ENCODE data around the gene PLEKHG3. TPM values are rescaled to one million over a fixed set of nuclear protein-coding genes. Genes with fewer than 3 reads are reported as not detected.

The PLEKHG3 gene
- total and polyA plus RNA-seq, 2 of the 13 experiments (the other 11 are each of a cell fraction or from before 2014, with no cell fraction given), result 7.1 to 9.8 TPM

DNA sequence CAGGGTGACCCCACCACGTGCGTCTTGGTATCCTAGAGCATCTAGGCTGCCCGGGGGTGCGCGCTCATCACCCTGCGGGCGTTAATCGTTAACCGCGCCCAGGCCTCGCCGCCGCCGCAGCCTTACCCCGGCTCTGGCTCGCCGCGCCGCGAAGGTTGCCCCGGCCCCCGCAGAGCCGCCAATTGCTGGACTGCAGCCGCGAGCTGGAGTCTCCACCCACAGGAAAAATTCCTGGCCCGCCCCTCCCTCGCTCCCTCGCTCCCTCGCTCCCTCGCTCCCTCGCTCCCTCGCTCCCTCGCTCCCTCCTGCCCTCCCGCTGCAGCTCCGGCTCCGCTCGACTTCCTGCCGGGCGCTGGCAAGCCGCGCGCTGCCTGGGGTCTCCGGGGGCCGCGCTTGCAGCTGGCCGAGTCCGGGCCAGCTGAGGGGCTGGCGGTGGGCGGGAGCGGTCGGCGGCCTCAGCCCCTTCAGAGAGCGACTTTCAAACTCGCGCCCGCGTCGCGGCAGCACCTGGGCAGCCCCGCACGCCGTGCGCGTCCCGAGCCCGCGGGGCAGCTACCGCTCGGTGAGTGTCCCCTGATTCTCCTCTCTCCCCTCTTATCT, at the start of gene PLEKHG3 (continued):
- no peak for TF ChIP-seq ZNF556 (CRISPR knock-in tag; IDR thresholded peaks at IDR 0.05; ENCODE audit: borderline replicate concordance)
- peak; percentile 29; the same call in 1 of the 2 replicates for TF ChIP-seq CBX5 (CRISPR knock-in tag; IDR thresholded peaks at IDR 0.05; ENCODE audit: borderline replicate concordance)
- TF ChIP-seq ZBTB3 (CRISPR knock-in tag; IDR thresholded peaks at IDR 0.05; ENCODE audit: borderline replicate concordance, low read depth), result no peak
- TF ChIP-seq TCF12 (IDR thresholded peaks at IDR 0.05), result no peak
- no peak for TF ChIP-seq TCF12 (CRISPR knock-in tag; IDR thresholded peaks at IDR 0.05)
- TF ChIP-seq RXRA (CRISPR knock-in tag; IDR thresholded peaks at IDR 0.05), result peak; percentile 43; the same call in 1 of the 2 replicates
- peak; percentile 83 for TF ChIP-seq MED13 (CRISPR knock-in tag; IDR thresholded peaks at IDR 0.05)
- no peak for TF ChIP-seq ZNF484 (CRISPR knock-in tag; IDR thresholded peaks at IDR 0.05; ENCODE audit: borderline replicate concordance, low read depth)
- no peak for TF ChIP-seq ZNF124 (CRISPR knock-in tag; IDR thresholded peaks at IDR 0.05)
- no peak for TF ChIP-seq NR2F6 (IDR thresholded peaks at IDR 0.05)
- TF ChIP-seq NR2F6 (CRISPR knock-in tag; IDR thresholded peaks at IDR 0.05), result peak; percentile 78
- TF ChIP-seq ZSCAN31 (CRISPR knock-in tag; IDR thresholded peaks at IDR 0.05; ENCODE audit: low read depth), result peak; percentile 73; the same call in 1 of the 2 replicates
- no peak; the same call in 1 of the 2 replicates for TF ChIP-seq ZNF749 (CRISPR knock-in tag; IDR thresholded peaks at IDR 0.05; ENCODE audit: borderline replicate concordance)
- TF ChIP-seq, protein P1, sequence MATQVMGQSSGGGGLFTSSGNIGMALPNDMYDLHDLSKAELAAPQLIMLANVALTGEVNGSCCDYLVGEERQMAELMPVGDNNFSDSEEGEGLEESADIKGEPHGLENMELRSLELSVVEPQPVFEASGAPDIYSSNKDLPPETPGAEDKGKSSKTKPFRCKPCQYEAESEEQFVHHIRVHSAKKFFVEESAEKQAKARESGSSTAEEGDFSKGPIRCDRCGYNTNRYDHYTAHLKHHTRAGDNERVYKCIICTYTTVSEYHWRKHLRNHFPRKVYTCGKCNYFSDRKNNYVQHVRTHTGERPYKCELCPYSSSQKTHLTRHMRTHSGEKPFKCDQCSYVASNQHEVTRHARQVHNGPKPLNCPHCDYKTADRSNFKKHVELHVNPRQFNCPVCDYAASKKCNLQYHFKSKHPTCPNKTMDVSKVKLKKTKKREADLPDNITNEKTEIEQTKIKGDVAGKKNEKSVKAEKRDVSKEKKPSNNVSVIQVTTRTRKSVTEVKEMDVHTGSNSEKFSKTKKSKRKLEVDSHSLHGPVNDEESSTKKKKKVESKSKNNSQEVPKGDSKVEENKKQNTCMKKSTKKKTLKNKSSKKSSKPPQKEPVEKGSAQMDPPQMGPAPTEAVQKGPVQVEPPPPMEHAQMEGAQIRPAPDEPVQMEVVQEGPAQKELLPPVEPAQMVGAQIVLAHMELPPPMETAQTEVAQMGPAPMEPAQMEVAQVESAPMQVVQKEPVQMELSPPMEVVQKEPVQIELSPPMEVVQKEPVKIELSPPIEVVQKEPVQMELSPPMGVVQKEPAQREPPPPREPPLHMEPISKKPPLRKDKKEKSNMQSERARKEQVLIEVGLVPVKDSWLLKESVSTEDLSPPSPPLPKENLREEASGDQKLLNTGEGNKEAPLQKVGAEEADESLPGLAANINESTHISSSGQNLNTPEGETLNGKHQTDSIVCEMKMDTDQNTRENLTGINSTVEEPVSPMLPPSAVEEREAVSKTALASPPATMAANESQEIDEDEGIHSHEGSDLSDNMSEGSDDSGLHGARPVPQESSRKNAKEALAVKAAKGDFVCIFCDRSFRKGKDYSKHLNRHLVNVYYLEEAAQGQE (IDR thresholded peaks at IDR 0.05; ENCODE audit: borderline replicate concordance in 1 of 2, low read depth in 1 of 2, low read length in 2 of 2), result no peak
- TF ChIP-seq KDM5A (IDR thresholded peaks at IDR 0.05; ENCODE audit: borderline replicate concordance, low read length), result no peak
- no peak for TF ChIP-seq THAP7 (CRISPR knock-in tag; IDR thresholded peaks at IDR 0.05)
- no peak for TF ChIP-seq SNAPC5 (CRISPR knock-in tag; IDR thresholded peaks at IDR 0.05; ENCODE audit: borderline replicate concordance)
- no peak for TF ChIP-seq SMARCC2 (IDR thresholded peaks at IDR 0.05)
- no peak for TF ChIP-seq MLLT10 (CRISPR knock-in tag; IDR thresholded peaks at IDR 0.05)
- TF ChIP-seq ZNF292 (CRISPR knock-in tag; IDR thresholded peaks at IDR 0.05; ENCODE audit: borderline replicate concordance, low read depth), result no peak
- no peak for TF ChIP-seq ZNF333 (CRISPR knock-in tag; IDR thresholded peaks at IDR 0.05; ENCODE audit: borderline replicate concordance)
